Fibroblast of villous mesenchyme (primary cell): ENCODE results near the gene SMYD3. TPM values are rescaled to one million over a fixed set of nuclear protein-coding genes. Genes with fewer than 3 reads are reported as not detected.
A peak's percentile ranks its signal among the peaks of the same experiment; 100 is the strongest.

Experiments
- DNase-seq: peaks from one replicate; pipeline ENCODE4 v3.0.0-alpha.2; 2010; ENCODE audit warnings: low read depth
- H3K4me3 ChIP-seq: 2 replicates; pipeline ENCODE4 v1.5.1; 2011; ENCODE audit warnings: low read depth, mild to moderate bottlenecking, low read length
- CTCF ChIP-seq: IDR thresholded peaks from 2 replicates; pipeline ENCODE4 v1.5.1; 2012; ENCODE audit warnings: low read depth, mild to moderate bottlenecking, low read length; ENCODE audit not compliant: insufficient read depth
- total RNA-seq: library from RNA; depleted of rRNA; stranded (reverse); fragments of >200 nt; gene quantifications from 2 replicates; pipeline ENCODE4 v1.2.3, GENCODE V29; 2012

The SMYD3 gene
- total RNA-seq, 1 donor = 35.4 TPM

GRCh38 chr1:246528933-246529731, 22.1 kb upstream of the SMYD3 start:
- H3K4me3 ChIP-seq = no peak overlapping the region
- TF ChIP-seq CTCF = peak; percentile 12
- peak; percentile 25 for DNase-seq

- TF ChIP-seq CTCF = no peak
- DNase-seq = no peak
Observed at GRCh38 chr1:246527402-246528088, 20.5 kb upstream of the SMYD3 start.

GRCh38 chr1:246526915-246527314, 19.8 kb upstream of the SMYD3 start:
- TF ChIP-seq CTCF = no peak
- DNase-seq = no peak

More at GRCh38 chr1:246527402-246528088, 20.5 kb upstream of the SMYD3 start:
- no peak overlapping the region for H3K4me3 ChIP-seq

GRCh38 chr1:246526380-246526779, 19.3 kb upstream of the SMYD3 start:
- no peak for DNase-seq

More at GRCh38 chr1:246526915-246527314, 19.8 kb upstream of the SMYD3 start:
- no peak overlapping the region for H3K4me3 ChIP-seq

GRCh38 chr1:246519514-246519913, 12.4 kb upstream of the SMYD3 start:
- no peak for TF ChIP-seq CTCF
- DNase-seq = no peak
- H3K4me3 ChIP-seq = no peak overlapping the region

More at GRCh38 chr1:246526380-246526779, 19.3 kb upstream of the SMYD3 start:
- H3K4me3 ChIP-seq = no peak overlapping the region
- no peak for TF ChIP-seq CTCF

GRCh38 chr1:246518456-246519205, 11.6 kb upstream of the SMYD3 start:
- H3K4me3 ChIP-seq = no peak overlapping the region
- no peak for TF ChIP-seq CTCF
- no peak for DNase-seq
